ENCODE measurements around the gene RBM33. TPM values are rescaled to one million over a fixed set of nuclear protein-coding genes. Genes with fewer than 3 reads are reported as not detected.

RBM33 gene
- total RNA-seq, 1 experiment from 2014 or later = 73.6 TPM

DNA sequence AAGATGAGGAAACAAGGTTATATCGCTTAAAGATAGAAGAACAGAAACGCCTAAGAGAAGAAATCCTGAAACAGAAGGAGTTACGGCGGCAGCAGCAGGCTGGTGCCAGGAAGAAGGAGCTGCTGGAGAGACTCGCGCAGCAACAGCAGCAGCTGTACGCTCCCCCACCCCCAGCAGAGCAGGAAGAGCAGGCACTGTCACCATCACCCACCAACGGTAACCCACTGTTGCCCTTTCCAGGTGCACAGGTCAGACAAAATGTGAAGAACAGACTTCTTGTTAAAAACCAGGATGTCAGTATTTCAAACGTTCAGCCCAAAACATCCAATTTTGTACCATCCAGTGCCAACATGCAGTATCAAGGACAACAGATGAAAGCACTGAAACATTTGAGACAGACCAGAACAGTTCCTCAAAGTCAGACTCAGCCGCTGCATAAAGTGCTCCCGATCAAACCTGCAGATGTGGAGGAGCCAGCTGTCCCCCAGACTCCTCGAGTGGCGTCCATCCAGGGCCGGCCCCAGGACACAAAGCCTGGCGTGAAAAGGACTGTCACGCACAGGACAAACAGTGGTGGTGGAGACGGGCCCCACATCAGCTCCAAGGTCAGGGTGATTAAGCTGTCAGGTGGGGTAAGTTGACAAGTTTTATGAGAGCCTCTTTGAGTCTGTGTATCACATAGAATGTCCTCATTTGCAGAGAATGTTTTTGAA lies 100.7 kb downstream of the RBM33 start:
- no peak overlapping the region for H3K27ac ChIP-seq (ENCODE audit: low read depth, low read length, poor library complexity, severe bottlenecking)
- H3K27me3 ChIP-seq (replicated peaks; ENCODE audit: insufficient read depth, low read depth, low read length, poor library complexity) = no peaks in the 10 kb centered on the region
- POLR2A ChIA-PET (ENCODE audit: low non-redundant PET) = no interaction called here
- BruUV-seq (replicated peaks) = no TSS peak
- CTCF ChIA-PET = no interaction called here
- TF ChIP-seq EZH2 (IDR thresholded peaks at IDR 0.05; ENCODE audit: borderline replicate concordance, low read depth, low read length, poor library complexity, severe bottlenecking) = no peak
- TF ChIP-seq, protein P1, sequence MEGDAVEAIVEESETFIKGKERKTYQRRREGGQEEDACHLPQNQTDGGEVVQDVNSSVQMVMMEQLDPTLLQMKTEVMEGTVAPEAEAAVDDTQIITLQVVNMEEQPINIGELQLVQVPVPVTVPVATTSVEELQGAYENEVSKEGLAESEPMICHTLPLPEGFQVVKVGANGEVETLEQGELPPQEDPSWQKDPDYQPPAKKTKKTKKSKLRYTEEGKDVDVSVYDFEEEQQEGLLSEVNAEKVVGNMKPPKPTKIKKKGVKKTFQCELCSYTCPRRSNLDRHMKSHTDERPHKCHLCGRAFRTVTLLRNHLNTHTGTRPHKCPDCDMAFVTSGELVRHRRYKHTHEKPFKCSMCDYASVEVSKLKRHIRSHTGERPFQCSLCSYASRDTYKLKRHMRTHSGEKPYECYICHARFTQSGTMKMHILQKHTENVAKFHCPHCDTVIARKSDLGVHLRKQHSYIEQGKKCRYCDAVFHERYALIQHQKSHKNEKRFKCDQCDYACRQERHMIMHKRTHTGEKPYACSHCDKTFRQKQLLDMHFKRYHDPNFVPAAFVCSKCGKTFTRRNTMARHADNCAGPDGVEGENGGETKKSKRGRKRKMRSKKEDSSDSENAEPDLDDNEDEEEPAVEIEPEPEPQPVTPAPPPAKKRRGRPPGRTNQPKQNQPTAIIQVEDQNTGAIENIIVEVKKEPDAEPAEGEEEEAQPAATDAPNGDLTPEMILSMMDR (conservative IDR thresholded peaks at IDR 0.05; ENCODE audit: low read depth, low read length) = no peak
- H3K4me1 ChIP-seq (ENCODE audit: insufficient read depth, low read length, poor library complexity, severe bottlenecking) = no peaks in the 10 kb centered on the region
- no peaks in the 10 kb centered on the region for H3K9me3 ChIP-seq (ENCODE audit: low read depth, low read length, poor library complexity, severe bottlenecking)
- H3K4me3 ChIP-seq (ENCODE audit: low read depth, low read length, poor library complexity, severe bottlenecking) = no peak overlapping the region
- H3K36me3 ChIP-seq (ENCODE audit: insufficient read depth, low read length, poor library complexity, severe bottlenecking) = peaks cover 61% of the 10 kb centered on the region
- intact Hi-C loops (cut with micrococcal nuclease; ENCODE audit: unreplicated experiment) = no loop called here
- no peak for DNase-seq (ENCODE audit: low spot score)

DNA sequence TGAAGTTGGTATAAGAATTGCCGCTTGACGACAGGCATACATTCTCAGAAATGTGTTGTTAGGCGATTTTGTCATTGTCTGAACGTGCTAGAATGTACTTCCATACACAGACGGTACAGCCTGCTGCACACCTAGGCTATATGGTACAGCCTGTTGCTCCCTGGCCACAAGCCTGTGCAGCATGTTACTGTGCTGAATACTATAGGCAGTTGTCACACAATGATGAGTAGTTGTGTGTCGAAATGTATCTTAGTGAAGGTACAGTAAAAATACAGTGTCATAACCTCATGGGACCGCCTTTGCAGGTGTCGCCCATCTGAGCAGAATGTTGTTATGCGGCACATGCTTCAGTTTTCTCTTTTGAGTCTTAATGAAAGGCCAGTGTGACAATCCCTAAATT lies 101.3 kb downstream of the RBM33 start:
- ChIA-PET CTCF (no interaction called here), POLR2A (ENCODE audit: low non-redundant PET) (no interaction called here)
- Histone ChIP-seq H3K36me3 (ENCODE audit: insufficient read depth, low read length, poor library complexity, severe bottlenecking) (peaks cover 55% of the 10 kb centered on the region), H3K27me3 (replicated peaks; ENCODE audit: insufficient read depth, low read depth, low read length, poor library complexity) (no peaks in the 10 kb centered on the region), H3K27ac (ENCODE audit: low read depth, low read length, poor library complexity, severe bottlenecking) (no peak overlapping the region), H3K4me3 (ENCODE audit: low read depth, low read length, poor library complexity, severe bottlenecking) (no peak overlapping the region), H3K9me3 (ENCODE audit: low read depth, low read length, poor library complexity, severe bottlenecking) (no peaks in the 10 kb centered on the region), H3K4me1 (ENCODE audit: insufficient read depth, low read length, poor library complexity, severe bottlenecking) (no peaks in the 10 kb centered on the region)
- BruUV-seq (replicated peaks) = no TSS peak
- TF ChIP-seq, protein P1 (conservative IDR thresholded peaks at IDR 0.05; ENCODE audit: low read depth, low read length) = no peak
- no peak for TF ChIP-seq EZH2 (IDR thresholded peaks at IDR 0.05; ENCODE audit: borderline replicate concordance, low read depth, low read length, poor library complexity, severe bottlenecking)
- no peak for DNase-seq (ENCODE audit: low spot score)
- intact Hi-C loops (cut with micrococcal nuclease; ENCODE audit: unreplicated experiment) = no loop called here

DNA sequence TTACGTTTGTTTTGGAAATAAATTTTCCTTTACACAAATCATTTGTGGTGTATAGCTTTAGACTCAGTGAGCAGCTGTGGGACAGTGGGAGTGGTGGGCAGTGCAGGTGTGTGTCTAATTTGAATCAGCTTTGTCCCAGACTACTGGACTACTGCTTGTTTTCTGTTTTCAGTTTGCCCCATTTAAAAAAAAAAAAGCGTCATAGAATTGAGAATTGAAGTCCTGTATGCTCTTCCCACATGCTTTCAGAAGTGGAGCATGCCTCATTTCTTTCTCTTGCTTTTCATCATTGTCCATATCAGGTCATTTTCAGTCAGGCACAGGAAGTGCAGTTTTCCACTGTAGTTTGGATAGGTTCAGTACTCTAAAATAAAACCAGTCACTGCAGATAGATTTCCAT lies 101.7 kb downstream of the RBM33 start:
- H3K27me3 ChIP-seq (replicated peaks; ENCODE audit: insufficient read depth, low read depth, low read length, poor library complexity) = no peaks in the 10 kb centered on the region
- no peak overlapping the region for H3K27ac ChIP-seq (ENCODE audit: low read depth, low read length, poor library complexity, severe bottlenecking)
- ChIA-PET POLR2A (ENCODE audit: low non-redundant PET) (no interaction called here), CTCF (no interaction called here)
- TF ChIP-seq, protein P1 (conservative IDR thresholded peaks at IDR 0.05; ENCODE audit: low read depth, low read length) = no peak
- TF ChIP-seq EZH2 (IDR thresholded peaks at IDR 0.05; ENCODE audit: borderline replicate concordance, low read depth, low read length, poor library complexity, severe bottlenecking) = no peak
- no peak overlapping the region for H3K4me3 ChIP-seq (ENCODE audit: low read depth, low read length, poor library complexity, severe bottlenecking)
- no peak for DNase-seq (ENCODE audit: low spot score)
- no peaks in the 10 kb centered on the region for H3K9me3 ChIP-seq (ENCODE audit: low read depth, low read length, poor library complexity, severe bottlenecking)
- intact Hi-C loops (cut with micrococcal nuclease; ENCODE audit: unreplicated experiment) = no loop called here
- H3K36me3 ChIP-seq (ENCODE audit: insufficient read depth, low read length, poor library complexity, severe bottlenecking) = peaks cover 50% of the 10 kb centered on the region
- BruUV-seq (replicated peaks) = no TSS peak
- H3K4me1 ChIP-seq (ENCODE audit: insufficient read depth, low read length, poor library complexity, severe bottlenecking) = no peaks in the 10 kb centered on the region
